Adrenal gland (tissue), 5 donors: Measurements from ENCODE around the gene AIDA.

Source experiments
- POLR2A ChIP-seq, 2 donors: fragments of 450-650 bp; IDR thresholded peaks; one replicate each; pipeline ENCODE4 v1.6.1; 2017; ENCODE audit warnings: antibody characterized with exemption in 2 of 2, mild to moderate bottlenecking in 2 of 2, moderate library complexity in 1 of 2
- TF ChIP-seq, protein P1 (sequence below), 6 experiments: fragments of 450-650 bp in 4 of 6; fragments of 200-600 bp in 2 of 6; sonication (generic) in 1 of 6; IDR thresholded peaks; 1 replicate in 5 of 6; 2 replicates in 1 of 6; pipeline versions ENCODE4 v1.5.1 to v1.8.0; 2016 to 2021; ENCODE audit warnings: antibody characterized with exemption in 6 of 6, mild to moderate bottlenecking in 2 of 6, moderate library complexity in 1 of 6
- donor health status: DM: no; HTN: no; CAD: no.

DNA sequence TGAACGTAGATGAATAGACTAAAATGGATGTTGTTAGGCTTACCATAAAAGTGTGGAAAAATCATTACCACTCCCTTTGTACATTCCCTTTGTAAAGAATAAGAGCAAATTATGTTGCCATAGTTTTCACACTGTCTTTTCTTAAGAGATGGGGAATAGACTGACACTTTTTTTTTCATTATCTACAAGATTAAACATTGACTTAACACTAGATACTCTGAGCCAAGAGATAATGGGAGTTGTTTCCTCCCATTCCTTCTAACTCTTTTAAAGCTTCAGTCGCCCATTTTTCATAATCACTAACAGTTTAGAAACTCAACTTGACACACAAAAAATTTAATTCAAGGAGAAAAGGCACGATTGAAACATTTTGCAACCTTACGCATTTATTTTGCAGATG, 10.1 kb downstream of the AIDA start:
- no peak for TF ChIP-seq POLR2A (IDR thresholded peaks at IDR 0.05)
- TF ChIP-seq, protein P1, sequence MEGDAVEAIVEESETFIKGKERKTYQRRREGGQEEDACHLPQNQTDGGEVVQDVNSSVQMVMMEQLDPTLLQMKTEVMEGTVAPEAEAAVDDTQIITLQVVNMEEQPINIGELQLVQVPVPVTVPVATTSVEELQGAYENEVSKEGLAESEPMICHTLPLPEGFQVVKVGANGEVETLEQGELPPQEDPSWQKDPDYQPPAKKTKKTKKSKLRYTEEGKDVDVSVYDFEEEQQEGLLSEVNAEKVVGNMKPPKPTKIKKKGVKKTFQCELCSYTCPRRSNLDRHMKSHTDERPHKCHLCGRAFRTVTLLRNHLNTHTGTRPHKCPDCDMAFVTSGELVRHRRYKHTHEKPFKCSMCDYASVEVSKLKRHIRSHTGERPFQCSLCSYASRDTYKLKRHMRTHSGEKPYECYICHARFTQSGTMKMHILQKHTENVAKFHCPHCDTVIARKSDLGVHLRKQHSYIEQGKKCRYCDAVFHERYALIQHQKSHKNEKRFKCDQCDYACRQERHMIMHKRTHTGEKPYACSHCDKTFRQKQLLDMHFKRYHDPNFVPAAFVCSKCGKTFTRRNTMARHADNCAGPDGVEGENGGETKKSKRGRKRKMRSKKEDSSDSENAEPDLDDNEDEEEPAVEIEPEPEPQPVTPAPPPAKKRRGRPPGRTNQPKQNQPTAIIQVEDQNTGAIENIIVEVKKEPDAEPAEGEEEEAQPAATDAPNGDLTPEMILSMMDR (IDR thresholded peaks at IDR 0.05) = no peak
